Transverse colon (tissue), 4 donors: ENCODE measurements around the gene DGKG.

Experiments used
- CTCF ChIP-seq, 5 experiments: fragments of 200-600 bp in 3 of 5; fragments of 450-650 bp in 2 of 5; sonication (generic) in 3 of 5; IDR thresholded peaks; 1 replicate in 2 of 5; 2 replicates in 3 of 5; pipeline ENCODE4 v1.5.1; 2016 to 2017; ENCODE audit warnings: antibody characterized with exemption in 5 of 5, inconsistent platforms in 3 of 5, mild to moderate bottlenecking in 2 of 5, moderate library complexity in 1 of 5
- EP300 ChIP-seq: sonication (generic); formaldehyde crosslinking; IDR thresholded peaks from one replicate; pipeline ENCODE4 v1.6.1; 2017; ENCODE audit warnings: antibody characterized with exemption, low read depth
- POLR2A ChIP-seq: fragments of 450-650 bp; IDR thresholded peaks from one replicate; pipeline ENCODE4 v1.6.1; 2016; ENCODE audit warnings: antibody characterized with exemption, mild to moderate bottlenecking, moderate library complexity
- POLR2AphosphoS5 ChIP-seq, 3 donors: sonication (generic); formaldehyde crosslinking; IDR thresholded peaks; one replicate each; pipeline ENCODE4 v1.6.1; 2016; ENCODE audit warnings: antibody characterized with exemption in 3 of 3

- no peak for TF ChIP-seq POLR2AphosphoS5 (IDR thresholded peaks at IDR 0.05)
- no peak for TF ChIP-seq CTCF (IDR thresholded peaks at IDR 0.05)
- no peak for TF ChIP-seq POLR2A
- TF ChIP-seq EP300: no peak
Observed at GRCh38 chr3:186217820-186218164, 144.2 kb downstream of the DGKG start.
